Adrenal gland (tissue), 5 donors: ENCODE results near the gene PLEKHA6.

Source experiments
- POLR2A ChIP-seq, 2 donors: fragments of 450-650 bp; IDR thresholded peaks; one replicate each; pipeline ENCODE4 v1.6.1; 2017; ENCODE audit warnings: antibody characterized with exemption in 2 of 2, mild to moderate bottlenecking in 2 of 2, moderate library complexity in 1 of 2
- TF ChIP-seq, protein P1 (sequence below), 6 experiments: fragments of 450-650 bp in 4 of 6; fragments of 200-600 bp in 2 of 6; sonication (generic) in 1 of 6; IDR thresholded peaks; 1 replicate in 5 of 6; 2 replicates in 1 of 6; pipeline versions ENCODE4 v1.5.1 to v1.8.0; 2016 to 2021; ENCODE audit warnings: antibody characterized with exemption in 6 of 6, mild to moderate bottlenecking in 2 of 6, moderate library complexity in 1 of 6
- donor health status: DM: no; HTN: no; CAD: no.

DNA sequence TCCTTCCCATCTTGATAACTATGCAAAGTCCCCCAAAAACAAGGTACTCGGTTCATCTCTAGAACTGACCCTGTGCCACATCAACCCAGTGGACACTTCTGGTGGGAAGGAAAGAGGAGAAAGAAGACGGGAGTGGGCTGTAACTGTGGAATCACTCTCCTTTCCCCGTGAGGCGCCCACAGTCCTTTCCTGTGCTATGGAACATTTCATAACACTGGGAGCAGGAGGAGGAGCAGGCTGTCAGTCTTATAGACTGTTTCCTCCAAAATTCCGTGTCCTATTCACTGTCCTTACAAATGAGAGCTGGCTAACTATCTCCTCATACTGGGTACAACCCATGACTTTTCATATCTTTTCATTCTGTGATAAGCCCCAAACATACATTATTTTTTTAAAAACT lies 40.7 kb downstream of the PLEKHA6 start:
- TF ChIP-seq POLR2A (IDR thresholded peaks at IDR 0.05), result no peak
- TF ChIP-seq, protein P1, sequence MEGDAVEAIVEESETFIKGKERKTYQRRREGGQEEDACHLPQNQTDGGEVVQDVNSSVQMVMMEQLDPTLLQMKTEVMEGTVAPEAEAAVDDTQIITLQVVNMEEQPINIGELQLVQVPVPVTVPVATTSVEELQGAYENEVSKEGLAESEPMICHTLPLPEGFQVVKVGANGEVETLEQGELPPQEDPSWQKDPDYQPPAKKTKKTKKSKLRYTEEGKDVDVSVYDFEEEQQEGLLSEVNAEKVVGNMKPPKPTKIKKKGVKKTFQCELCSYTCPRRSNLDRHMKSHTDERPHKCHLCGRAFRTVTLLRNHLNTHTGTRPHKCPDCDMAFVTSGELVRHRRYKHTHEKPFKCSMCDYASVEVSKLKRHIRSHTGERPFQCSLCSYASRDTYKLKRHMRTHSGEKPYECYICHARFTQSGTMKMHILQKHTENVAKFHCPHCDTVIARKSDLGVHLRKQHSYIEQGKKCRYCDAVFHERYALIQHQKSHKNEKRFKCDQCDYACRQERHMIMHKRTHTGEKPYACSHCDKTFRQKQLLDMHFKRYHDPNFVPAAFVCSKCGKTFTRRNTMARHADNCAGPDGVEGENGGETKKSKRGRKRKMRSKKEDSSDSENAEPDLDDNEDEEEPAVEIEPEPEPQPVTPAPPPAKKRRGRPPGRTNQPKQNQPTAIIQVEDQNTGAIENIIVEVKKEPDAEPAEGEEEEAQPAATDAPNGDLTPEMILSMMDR (IDR thresholded peaks at IDR 0.05), result no peak
